ENCODE data around the gene SLC39A11. TPM values are rescaled to one million over a fixed set of nuclear protein-coding genes. Genes with fewer than 3 reads are reported as not detected.
"Not testable (repeated sequence)": the region's sequence is repeated elsewhere in the genome, so short reads cannot be mapped to it uniquely, and the experiment has no call there.

The SLC39A11 gene
- total and polyA plus RNA-seq, 3 donors from 2014 or later: 11.4 to 18.6 (median 18.0) TPM

DNA sequence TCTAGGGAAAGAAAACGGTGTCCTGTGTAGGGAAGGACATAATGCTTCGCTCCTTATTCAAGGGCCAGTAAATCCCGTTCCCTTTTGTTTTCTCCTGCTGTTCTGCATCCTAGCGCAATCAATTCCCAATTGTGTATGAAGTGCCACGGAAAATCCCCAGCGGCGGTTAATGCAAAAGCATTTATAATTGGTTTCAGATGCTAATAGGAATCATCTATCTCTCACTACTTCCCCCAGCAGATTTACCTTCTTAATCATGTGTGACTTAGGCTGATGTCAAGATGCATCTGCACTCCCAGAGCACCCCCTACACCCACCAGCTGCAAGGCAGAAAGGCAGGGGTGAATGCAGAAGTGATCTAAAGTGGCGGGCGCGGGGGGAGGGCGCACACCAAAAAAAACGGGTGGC, 39.6 kb upstream of the SLC39A11 start:
- intact Hi-C loops (cut with DNase I; ENCODE audit: low total_unique reads): no loop called here
- 72 to 77% methylated on average over 11 to 12 of the region's 12 CpGs for WGBS, 2 donors
- DNase-seq: no peak
- no peaks in the 10 kb centered on the region for H3K36me3 ChIP-seq (ENCODE audit: low read depth, missing control alignments)
- H3K27ac ChIP-seq: no peak overlapping the region
- no peak overlapping the region for H3K4me3 ChIP-seq
- no peaks in the 10 kb centered on the region for H3K4me1 ChIP-seq
- H3K9me3 ChIP-seq: no peaks in the 10 kb centered on the region
- TF ChIP-seq, protein P1, sequence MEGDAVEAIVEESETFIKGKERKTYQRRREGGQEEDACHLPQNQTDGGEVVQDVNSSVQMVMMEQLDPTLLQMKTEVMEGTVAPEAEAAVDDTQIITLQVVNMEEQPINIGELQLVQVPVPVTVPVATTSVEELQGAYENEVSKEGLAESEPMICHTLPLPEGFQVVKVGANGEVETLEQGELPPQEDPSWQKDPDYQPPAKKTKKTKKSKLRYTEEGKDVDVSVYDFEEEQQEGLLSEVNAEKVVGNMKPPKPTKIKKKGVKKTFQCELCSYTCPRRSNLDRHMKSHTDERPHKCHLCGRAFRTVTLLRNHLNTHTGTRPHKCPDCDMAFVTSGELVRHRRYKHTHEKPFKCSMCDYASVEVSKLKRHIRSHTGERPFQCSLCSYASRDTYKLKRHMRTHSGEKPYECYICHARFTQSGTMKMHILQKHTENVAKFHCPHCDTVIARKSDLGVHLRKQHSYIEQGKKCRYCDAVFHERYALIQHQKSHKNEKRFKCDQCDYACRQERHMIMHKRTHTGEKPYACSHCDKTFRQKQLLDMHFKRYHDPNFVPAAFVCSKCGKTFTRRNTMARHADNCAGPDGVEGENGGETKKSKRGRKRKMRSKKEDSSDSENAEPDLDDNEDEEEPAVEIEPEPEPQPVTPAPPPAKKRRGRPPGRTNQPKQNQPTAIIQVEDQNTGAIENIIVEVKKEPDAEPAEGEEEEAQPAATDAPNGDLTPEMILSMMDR (IDR thresholded peaks at IDR 0.05): no peak
- no peak for TF ChIP-seq POLR2A (IDR thresholded peaks at IDR 0.05)
- no peaks in the 10 kb centered on the region for H3K27me3 ChIP-seq

DNA sequence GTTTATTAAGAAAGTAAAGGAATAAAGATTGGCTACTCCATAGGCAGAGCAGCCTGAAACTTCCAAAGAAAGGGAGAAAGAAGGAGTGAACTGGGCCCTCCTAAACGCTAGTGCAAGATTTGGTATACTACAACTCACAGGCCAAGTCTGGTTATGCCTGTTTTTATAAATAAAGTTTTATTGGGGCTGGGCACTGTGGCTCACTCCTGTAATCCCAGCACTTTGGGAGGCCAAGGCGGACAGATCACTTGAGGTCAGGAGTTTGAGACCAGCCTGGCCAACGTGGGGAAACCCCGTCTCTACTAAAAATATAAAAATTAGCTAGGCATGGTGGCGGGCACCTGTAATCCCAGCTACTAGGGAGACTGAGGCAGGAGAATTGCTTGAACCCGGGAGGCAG, 39.0 kb upstream of the SLC39A11 start:
- H3K4me3 ChIP-seq; intact Hi-C loops (cut with DNase I; ENCODE audit: low total_unique reads); H3K36me3 ChIP-seq (ENCODE audit: low read depth, missing control alignments); H3K4me1 ChIP-seq; H3K27ac ChIP-seq; H3K9me3 ChIP-seq; H3K27me3 ChIP-seq; DNase-seq: not testable (repeated sequence)
- 85 to 95% methylated on average over 6 of the region's 6 CpGs for WGBS, 2 donors

GRCh38 chr17:73130977-73131376, 38.5 kb upstream of the SLC39A11 start:
- intact Hi-C loops (cut with DNase I; ENCODE audit: low total_unique reads): no loop called here

GRCh38 chr17:73128496-73128895, 36.0 kb upstream of the SLC39A11 start:
- Histone ChIP-seq H3K9me3 (no peaks in the 10 kb centered on the region), H3K27ac (no peak overlapping the region), H3K36me3 (ENCODE audit: low read depth, missing control alignments) (no peaks in the 10 kb centered on the region), H3K4me3 (no peak overlapping the region), H3K4me1 (no peaks in the 10 kb centered on the region), H3K27me3 (no peaks in the 10 kb centered on the region)
- WGBS, 2 donors: 58 to 96% methylated on average over 3 of the region's 3 CpGs
- intact Hi-C loops (cut with DNase I; ENCODE audit: low total_unique reads): no loop called here
- TF ChIP-seq, protein P1 (IDR thresholded peaks at IDR 0.05): no peak
- TF ChIP-seq POLR2A (IDR thresholded peaks at IDR 0.05): no peak
- no peak for DNase-seq

More at GRCh38 chr17:73130977-73131376, 38.5 kb upstream of the SLC39A11 start:
- no peak for TF ChIP-seq POLR2A (IDR thresholded peaks at IDR 0.05)
- TF ChIP-seq, protein P1 (IDR thresholded peaks at IDR 0.05): no peak
- H3K4me3 ChIP-seq: no peak overlapping the region
- H3K9me3 ChIP-seq: no peaks in the 10 kb centered on the region
- WGBS, 2 donors: 50 to 59% methylated on average over 3 of the region's 3 CpGs
- no peaks in the 10 kb centered on the region for H3K36me3 ChIP-seq (ENCODE audit: low read depth, missing control alignments)
- H3K4me1 ChIP-seq: no peaks in the 10 kb centered on the region
- H3K27ac ChIP-seq: no peak overlapping the region
- no peak for DNase-seq
- H3K27me3 ChIP-seq: no peaks in the 10 kb centered on the region

- DNase-seq: no peak
- Histone ChIP-seq H3K4me3 (no peak overlapping the region), H3K27me3 (no peaks in the 10 kb centered on the region), H3K27ac (no peak overlapping the region), H3K9me3 (no peaks in the 10 kb centered on the region), H3K4me1 (no peaks in the 10 kb centered on the region), H3K36me3 (ENCODE audit: low read depth, missing control alignments) (no peaks in the 10 kb centered on the region)
- no peak for TF ChIP-seq POLR2A (IDR thresholded peaks at IDR 0.05)
- TF ChIP-seq, protein P1 (IDR thresholded peaks at IDR 0.05): no peak
- intact Hi-C loops (cut with DNase I; ENCODE audit: low total_unique reads): no loop called here
- WGBS, 2 donors: 77 to 89% methylated on average over 8 of the region's 8 CpGs
These were observed 34.4 kb upstream of the SLC39A11 start for GRCh38 chr17:73126716-73127473.

Measured in testis (tissue), 3 donors.